Mesendoderm (in vitro differentiated cells): ENCODE results near the gene OR51E2.

Source experiments
- DNase-seq: peaks from one replicate; pipeline ENCODE4 v3.0.0; 2013
- H2AK5ac ChIP-seq: 2 replicates; pipeline ENCODE4 v1.6.1; 2013; ENCODE audit warnings: low read length, inconsistent platforms
- H2BK120ac ChIP-seq: 2 replicates; pipeline ENCODE4 v1.6.1; 2013; ENCODE audit warnings: low read depth, mild to moderate bottlenecking, low read length, moderate library complexity, mixed read lengths
- H2BK15ac ChIP-seq: replicated peaks from 2 replicates; pipeline ENCODE4 v1.6.1; 2013; ENCODE audit warnings: low read depth, mild to moderate bottlenecking, moderate library complexity
- H2BK5ac ChIP-seq: 2 replicates; pipeline ENCODE4 v1.6.1; 2013; ENCODE audit warnings: low read length, inconsistent platforms
- H3K18ac ChIP-seq: 2 replicates; pipeline ENCODE4 v1.6.1; 2013; ENCODE audit warnings: mild to moderate bottlenecking, low read length, mixed read lengths
- H3K23ac ChIP-seq: one replicate; pipeline ENCODE4 v1.6.1; 2013; ENCODE audit warnings: low read length
- H3K27ac ChIP-seq: 2 replicates; pipeline ENCODE4 v1.5.1; 2013; ENCODE audit warnings: low read depth, mild to moderate bottlenecking, inconsistent platforms, low read length, moderate library complexity
- H3K27me3 ChIP-seq: 2 replicates; pipeline ENCODE4 v1.6.1; 2013; ENCODE audit warnings: low read length, control low read depth, mild to moderate bottlenecking, inconsistent platforms; ENCODE audit not compliant: insufficient read depth, poor library complexity
- H3K36me3 ChIP-seq: 2 replicates; pipeline ENCODE4 v1.6.1; 2013; ENCODE audit warnings: low read length, inconsistent platforms; ENCODE audit not compliant: control insufficient read depth, insufficient read depth
- H3K4ac ChIP-seq: one replicate; pipeline ENCODE4 v1.6.1; 2013; ENCODE audit warnings: low read depth, mild to moderate bottlenecking, low read length, moderate library complexity
- H3K4me1 ChIP-seq: 2 replicates; pipeline ENCODE4 v1.6.1; 2013; ENCODE audit warnings: low read depth, low read length, inconsistent platforms; ENCODE audit not compliant: control insufficient read depth
- H3K4me2 ChIP-seq: 2 replicates; pipeline ENCODE4 v1.6.1; 2013; ENCODE audit warnings: low read length
- H3K4me3 ChIP-seq: 2 replicates; pipeline ENCODE4 v1.5.1; 2013; ENCODE audit warnings: mild to moderate bottlenecking, low read length
- H3K56ac ChIP-seq: one replicate; pipeline ENCODE4 v1.6.1; 2013; ENCODE audit warnings: low read length
- H3K79me1 ChIP-seq: 2 replicates; pipeline ENCODE4 v1.6.1; 2013; ENCODE audit warnings: low read length, inconsistent platforms
- H3K79me2 ChIP-seq: 2 replicates; pipeline ENCODE4 v1.6.1; 2013; ENCODE audit warnings: mild to moderate bottlenecking, low read length; ENCODE audit not compliant: control insufficient read depth, insufficient read depth
- H3K9ac ChIP-seq: 2 replicates; pipeline ENCODE4 v1.6.1; 2013; ENCODE audit warnings: low read length, inconsistent platforms
- H4K5ac ChIP-seq: one replicate; pipeline ENCODE4 v1.6.1; 2013; ENCODE audit warnings: low read length
- H4K8ac ChIP-seq: one replicate; pipeline ENCODE4 v1.6.1; 2013; ENCODE audit warnings: low read depth, mild to moderate bottlenecking, control low read depth, low read length, moderate library complexity
- WGBS: extraction: QIAGEN DNeasy Blood & Tissue Kit; methylation state at CpG from one replicate; pipeline ENCODE4 v1.1.7; 2013; ENCODE audit warnings: low lambda C conversion rate, missing lambda C conversion rate; ENCODE audit not compliant: insufficient coverage; ENCODE audit errors: extremely low coverage; 5-methylcytosine and 5-hydroxymethylcytosine counted together

The OR51E2 gene

GRCh38 chr11:4644233-4644632 is 53.4 kb downstream of the OR51E2 start:
- no peak overlapping the region for H2BK120ac ChIP-seq
- H3K56ac ChIP-seq, result no peak overlapping the region
- H2AK5ac ChIP-seq, result no peak overlapping the region
- H3K27me3 ChIP-seq, result no peaks in the 10 kb centered on the region
- no peak overlapping the region for H4K8ac ChIP-seq
- H3K79me2 ChIP-seq, result no peaks in the 10 kb centered on the region
- no peak overlapping the region for H3K4me2 ChIP-seq
- H3K4ac ChIP-seq, result no peak overlapping the region
- H3K36me3 ChIP-seq, result no peaks in the 10 kb centered on the region
- WGBS, result no CpG with 5 or more reads among the region's 4 CpGs
- no peaks in the 10 kb centered on the region for H3K4me1 ChIP-seq
- no peak overlapping the region for H3K27ac ChIP-seq
- H4K5ac ChIP-seq, result no peak overlapping the region
- H2BK5ac ChIP-seq, result no peak overlapping the region
- no peak overlapping the region for H2BK15ac ChIP-seq
- H3K23ac ChIP-seq, result no peak overlapping the region
- no peak for DNase-seq
- H3K79me1 ChIP-seq, result no peaks in the 10 kb centered on the region
- no peak overlapping the region for H3K4me3 ChIP-seq
- no peak overlapping the region for H3K9ac ChIP-seq
- H3K18ac ChIP-seq, result no peak overlapping the region

DNA sequence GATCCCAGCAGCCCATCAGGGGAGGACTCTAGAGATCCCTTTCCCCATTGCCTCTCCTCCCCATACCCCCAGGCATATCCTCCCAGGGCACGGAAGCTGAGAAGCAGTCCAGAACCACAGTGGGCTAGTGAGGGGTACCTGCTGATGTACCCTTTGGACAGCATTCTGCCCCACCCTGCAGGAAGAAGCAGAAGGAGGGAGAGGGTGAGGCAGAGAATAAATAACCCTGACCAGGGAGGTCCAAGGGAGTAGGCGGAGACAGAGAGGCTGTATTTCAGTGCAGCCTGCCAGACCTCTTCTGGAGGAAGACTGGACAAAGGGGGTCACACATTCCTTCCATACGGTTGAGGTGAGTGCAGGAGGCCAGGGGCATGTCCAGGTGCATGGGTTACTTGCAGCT is 54.0 kb downstream of the OR51E2 start, which contains the start of gene OR51E1:
TSS of gene OR51E1 (plus strand) at position 301 of the 400 bp plus-strand sequence. CDS start 8,545 bp downstream, outside the sequence.
- H3K79me1 ChIP-seq, result no peaks in the 10 kb centered on the region
- H4K5ac ChIP-seq, result no peak within 1 kb of the TSS
- no peak within 1 kb of the TSS for H3K4me3 ChIP-seq
- H2BK5ac ChIP-seq, result no peak within 1 kb of the TSS
- no peak within 1 kb of the TSS for H2BK120ac ChIP-seq
- H3K56ac ChIP-seq, result no peak within 1 kb of the TSS
- H3K18ac ChIP-seq, result no peak within 1 kb of the TSS
- no peak within 1 kb of the TSS for H2BK15ac ChIP-seq
- H3K27me3 ChIP-seq, result no peaks in the 10 kb centered on the region
- no peak within 1 kb of the TSS for H2AK5ac ChIP-seq
- no peak within 1 kb of the TSS for H3K23ac ChIP-seq
- no peak for DNase-seq
- H3K9ac ChIP-seq, result no peak within 1 kb of the TSS
- no peaks in the 10 kb centered on the region for H3K4me1 ChIP-seq
- H3K79me2 ChIP-seq, result no peaks in the 10 kb centered on the region
- no CpG with 5 or more reads among the region's 3 CpGs for WGBS
- no peak within 1 kb of the TSS for H4K8ac ChIP-seq
- H3K4ac ChIP-seq, result no peak within 1 kb of the TSS
- H3K36me3 ChIP-seq, result no peaks in the 10 kb centered on the region
- no peak within 1 kb of the TSS for H3K4me2 ChIP-seq
- H3K27ac ChIP-seq, result no peak within 1 kb of the TSS

- H3K18ac ChIP-seq, result no peak overlapping the region
- no peak overlapping the region for H3K23ac ChIP-seq
- H4K5ac ChIP-seq, result no peak overlapping the region
- H3K36me3 ChIP-seq, result no peaks in the 10 kb centered on the region
- no peaks in the 10 kb centered on the region for H3K4me1 ChIP-seq
- no peak overlapping the region for H2BK120ac ChIP-seq
- no peak overlapping the region for H3K4me2 ChIP-seq
- no peak overlapping the region for H3K4ac ChIP-seq
- no peak overlapping the region for H3K9ac ChIP-seq
- H2BK15ac ChIP-seq, result no peak overlapping the region
- H2AK5ac ChIP-seq, result no peak overlapping the region
- no peak overlapping the region for H3K56ac ChIP-seq
- no peaks in the 10 kb centered on the region for H3K27me3 ChIP-seq
- H3K79me2 ChIP-seq, result no peaks in the 10 kb centered on the region
- no peak overlapping the region for H3K4me3 ChIP-seq
- H3K79me1 ChIP-seq, result no peaks in the 10 kb centered on the region
- H4K8ac ChIP-seq, result no peak overlapping the region
- no peak overlapping the region for H3K27ac ChIP-seq
- no peak for DNase-seq
- no peak overlapping the region for H2BK5ac ChIP-seq
- no CpG with 5 or more reads among the region's 5 CpGs for WGBS
These were observed 54.6 kb downstream of the OR51E2 start for GRCh38 chr11:4643076-4643475.

GRCh38 chr11:4642043-4642442 is 55.6 kb downstream of the OR51E2 start:
- no peak overlapping the region for H3K4ac ChIP-seq
- no CpG with 5 or more reads among the region's 7 CpGs for WGBS
- no peak overlapping the region for H2BK15ac ChIP-seq
- no peaks in the 10 kb centered on the region for H3K79me2 ChIP-seq
- H3K18ac ChIP-seq, result no peak overlapping the region
- H3K27me3 ChIP-seq, result no peaks in the 10 kb centered on the region
- no peak overlapping the region for H2BK5ac ChIP-seq
- no peak overlapping the region for H2BK120ac ChIP-seq
- no peaks in the 10 kb centered on the region for H3K4me1 ChIP-seq
- no peaks in the 10 kb centered on the region for H3K79me1 ChIP-seq
- no peak overlapping the region for H3K23ac ChIP-seq
- H3K9ac ChIP-seq, result no peak overlapping the region
- no peak overlapping the region for H4K8ac ChIP-seq
- no peaks in the 10 kb centered on the region for H3K36me3 ChIP-seq
- no peak overlapping the region for H2AK5ac ChIP-seq
- no peak overlapping the region for H3K27ac ChIP-seq
- DNase-seq, result no peak
- no peak overlapping the region for H4K5ac ChIP-seq
- no peak overlapping the region for H3K4me2 ChIP-seq
- H3K56ac ChIP-seq, result no peak overlapping the region
- H3K4me3 ChIP-seq, result no peak overlapping the region

- H4K5ac ChIP-seq, result no peak overlapping the region
These were observed 56.2 kb downstream of the OR51E2 start for GRCh38 chr11:4641501-4641900.

DNA sequence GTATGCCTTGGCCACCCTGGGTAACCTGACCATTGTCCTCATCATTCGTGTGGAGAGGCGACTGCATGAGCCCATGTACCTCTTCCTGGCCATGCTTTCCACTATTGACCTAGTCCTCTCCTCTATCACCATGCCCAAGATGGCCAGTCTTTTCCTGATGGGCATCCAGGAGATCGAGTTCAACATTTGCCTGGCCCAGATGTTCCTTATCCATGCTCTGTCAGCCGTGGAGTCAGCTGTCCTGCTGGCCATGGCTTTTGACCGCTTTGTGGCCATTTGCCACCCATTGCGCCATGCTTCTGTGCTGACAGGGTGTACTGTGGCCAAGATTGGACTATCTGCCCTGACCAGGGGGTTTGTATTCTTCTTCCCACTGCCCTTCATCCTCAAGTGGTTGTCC is 57.7 kb downstream of the OR51E2 start:
- no peaks in the 10 kb centered on the region for H3K79me1 ChIP-seq
- H3K79me2 ChIP-seq, result no peaks in the 10 kb centered on the region
- no peak overlapping the region for H3K9ac ChIP-seq
- H3K23ac ChIP-seq, result no peak overlapping the region
- no peak for DNase-seq
- no peaks in the 10 kb centered on the region for H3K36me3 ChIP-seq
- no peak overlapping the region for H2BK15ac ChIP-seq
- no CpG with 5 or more reads among the region's 6 CpGs for WGBS
- H3K4me2 ChIP-seq, result no peak overlapping the region
- no peak overlapping the region for H3K4ac ChIP-seq
- H3K18ac ChIP-seq, result no peak overlapping the region
- no peak overlapping the region for H2AK5ac ChIP-seq
- no peak overlapping the region for H3K4me3 ChIP-seq
- H3K27me3 ChIP-seq, result no peaks in the 10 kb centered on the region
- H2BK120ac ChIP-seq, result no peak overlapping the region
- H2BK5ac ChIP-seq, result no peak overlapping the region
- no peak overlapping the region for H3K56ac ChIP-seq
- no peak overlapping the region for H4K8ac ChIP-seq
- H4K5ac ChIP-seq, result no peak overlapping the region
- H3K4me1 ChIP-seq, result no peaks in the 10 kb centered on the region
- H3K27ac ChIP-seq, result no peak overlapping the region

More at GRCh38 chr11:4641501-4641900, 56.2 kb downstream of the OR51E2 start:
- no peak overlapping the region for H3K23ac ChIP-seq
- no peak overlapping the region for H2BK120ac ChIP-seq
- H3K9ac ChIP-seq, result no peak overlapping the region
- no peak overlapping the region for H2AK5ac ChIP-seq
- no peak overlapping the region for H2BK15ac ChIP-seq
- H3K79me1 ChIP-seq, result no peaks in the 10 kb centered on the region
- no peak overlapping the region for H3K4me2 ChIP-seq
- no peak overlapping the region for H3K56ac ChIP-seq
- no peak overlapping the region for H3K27ac ChIP-seq
- DNase-seq, result no peak
- no peaks in the 10 kb centered on the region for H3K36me3 ChIP-seq
- H3K79me2 ChIP-seq, result no peaks in the 10 kb centered on the region
- H3K4me1 ChIP-seq, result no peaks in the 10 kb centered on the region
- WGBS, result 100% methylated on average over 3 of the region's 7 CpGs
- H3K18ac ChIP-seq, result no peak overlapping the region
- no peak overlapping the region for H4K8ac ChIP-seq
- no peaks in the 10 kb centered on the region for H3K27me3 ChIP-seq
- H2BK5ac ChIP-seq, result no peak overlapping the region
- no peak overlapping the region for H3K4ac ChIP-seq
- no peak overlapping the region for H3K4me3 ChIP-seq
